Duodenal mucosa (tissue), 2 donors: ENCODE data around the gene MYO16.

Source experiments
- H3K27ac ChIP-seq: one replicate; pipeline ENCODE4 v1.7.0; 2013; ENCODE audit warnings: low read depth, low read length
- H3K27me3 ChIP-seq, 2 donors: one replicate each; pipeline ENCODE4 v1.7.0; 2013; ENCODE audit warnings: low read length in 2 of 2, control low read depth in 1 of 2; ENCODE audit not compliant: insufficient read depth in 2 of 2, control insufficient read depth in 1 of 2
- H3K36me3 ChIP-seq, 2 donors: one replicate each; pipeline ENCODE4 v1.7.0; 2013; ENCODE audit warnings: low read length in 2 of 2, control low read depth in 1 of 2; ENCODE audit not compliant: insufficient read depth in 2 of 2, control insufficient read depth in 1 of 2
- H3K4me1 ChIP-seq, 2 donors: one replicate each; pipeline ENCODE4 v1.7.0; 2013; ENCODE audit warnings: low read length in 2 of 2, control low read depth in 1 of 2; ENCODE audit not compliant: insufficient read depth in 2 of 2, control insufficient read depth in 1 of 2
- H3K4me3 ChIP-seq, 2 donors: one replicate each; pipeline ENCODE4 v1.7.0; 2013; ENCODE audit warnings: low read length in 2 of 2, low read depth in 1 of 2
- H3K9ac ChIP-seq, 2 donors: one replicate each; pipeline ENCODE4 v1.7.0; 2013; ENCODE audit warnings: low read length in 2 of 2, low read depth in 1 of 2
- H3K9me3 ChIP-seq, 2 donors: one replicate each; pipeline ENCODE4 v1.7.0; 2013; ENCODE audit warnings: low read length in 2 of 2, control low read depth in 1 of 2; ENCODE audit not compliant: control insufficient read depth in 1 of 2

Gene MYO16

GRCh38 chr13:109163037-109163379, 533.6 kb downstream of the MYO16 start:
- no peaks in the 10 kb centered on the region for H3K9me3 ChIP-seq
- no peaks in the 10 kb centered on the region for H3K27me3 ChIP-seq
- H3K4me3 ChIP-seq = no peak overlapping the region
- H3K27ac ChIP-seq = no peak overlapping the region
- H3K36me3 ChIP-seq = no peaks in the 10 kb centered on the region
- H3K4me1 ChIP-seq = no peaks in the 10 kb centered on the region
- no peak overlapping the region for H3K9ac ChIP-seq

- Histone ChIP-seq H3K4me3 (no peak overlapping the region), H3K27me3 (no peaks in the 10 kb centered on the region), H3K36me3 (no peaks in the 10 kb centered on the region), H3K4me1 (no peaks in the 10 kb centered on the region), H3K9me3 (no peaks in the 10 kb centered on the region), H3K9ac (no peak overlapping the region), H3K27ac (no peak overlapping the region)
Observed at GRCh38 chr13:109165417-109165904, 536.0 kb downstream of the MYO16 start.

GRCh38 chr13:109166804-109167203, 537.4 kb downstream of the MYO16 start:
- no peak overlapping the region for H3K9ac ChIP-seq
- no peaks in the 10 kb centered on the region for H3K27me3 ChIP-seq
- no peak overlapping the region for H3K27ac ChIP-seq
- no peak overlapping the region for H3K4me3 ChIP-seq
- no peaks in the 10 kb centered on the region for H3K9me3 ChIP-seq
- H3K4me1 ChIP-seq = no peaks in the 10 kb centered on the region
- H3K36me3 ChIP-seq = no peaks in the 10 kb centered on the region

DNA sequence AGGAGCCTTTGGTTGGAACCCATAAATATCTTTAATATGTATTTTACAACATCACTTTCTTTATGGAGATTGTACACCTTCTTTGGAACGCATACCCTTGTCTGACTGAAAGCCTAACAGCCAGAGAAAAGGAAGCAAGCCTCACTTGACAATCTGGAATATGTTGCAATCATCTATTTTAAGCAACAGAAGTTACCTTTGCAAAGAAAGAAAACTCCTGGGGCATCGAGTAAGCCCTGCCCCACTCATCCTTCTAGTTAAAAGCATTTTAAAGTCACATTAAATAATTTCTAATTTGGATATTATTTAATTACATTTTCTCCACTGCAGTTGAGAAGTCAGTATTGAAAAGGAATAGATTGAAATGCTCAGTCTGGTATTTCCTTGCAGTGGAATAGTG, 542.7 kb downstream of the MYO16 start:
- Histone ChIP-seq H3K9ac (no peak overlapping the region), H3K9me3 (no peaks in the 10 kb centered on the region), H3K4me3 (no peak overlapping the region), H3K27me3 (no peaks in the 10 kb centered on the region), H3K4me1 (no peaks in the 10 kb centered on the region), H3K36me3 (no peaks in the 10 kb centered on the region), H3K27ac (no peak overlapping the region)

- Histone ChIP-seq H3K9ac (no peak overlapping the region), H3K9me3 (no peaks in the 10 kb centered on the region), H3K36me3 (no peaks in the 10 kb centered on the region), H3K4me3 (no peak overlapping the region), H3K4me1 (no peaks in the 10 kb centered on the region), H3K27ac (no peak overlapping the region), H3K27me3 (no peaks in the 10 kb centered on the region)
Observed at GRCh38 chr13:109175666-109176065, 546.3 kb downstream of the MYO16 start.

GRCh38 chr13:109180905-109181425, 551.6 kb downstream of the MYO16 start:
- Histone ChIP-seq H3K9ac (no peak overlapping the region), H3K4me1 (no peaks in the 10 kb centered on the region), H3K36me3 (no peaks in the 10 kb centered on the region), H3K4me3 (no peak overlapping the region), H3K27ac (no peak overlapping the region), H3K9me3 (no peaks in the 10 kb centered on the region), H3K27me3 (no peaks in the 10 kb centered on the region)

DNA sequence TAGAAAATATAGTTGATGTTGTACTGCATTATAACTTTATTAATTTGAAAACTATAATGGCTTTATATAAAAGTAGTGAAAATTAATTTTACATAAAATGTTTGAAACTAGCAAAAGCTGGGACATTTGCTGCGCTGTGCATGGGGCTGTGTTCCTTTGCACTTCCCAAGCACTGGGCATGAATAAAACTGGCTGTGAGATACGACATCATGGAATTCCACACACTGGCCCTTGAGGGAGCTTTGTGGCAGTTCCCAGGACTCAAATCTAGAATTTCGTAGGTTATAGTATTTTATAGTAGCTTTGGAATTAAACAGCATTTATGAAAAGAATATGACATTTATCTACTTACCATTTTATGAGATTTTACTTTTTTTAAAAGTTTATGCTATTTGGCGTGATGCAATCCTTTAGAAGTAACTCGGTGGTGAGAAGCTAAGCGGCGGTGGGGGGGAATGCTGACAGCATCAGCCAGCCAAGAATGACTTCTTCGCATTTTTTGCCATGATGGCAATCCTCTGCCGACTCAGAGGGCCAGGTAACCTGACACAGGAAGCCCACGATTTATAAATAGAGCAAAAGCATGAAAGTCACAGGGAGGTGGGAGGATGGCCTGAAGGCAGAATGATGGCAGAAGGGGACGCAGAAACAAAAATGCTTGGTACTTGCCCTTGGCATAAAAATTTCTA, 553.5 kb downstream of the MYO16 start:
- no peak overlapping the region for H3K9ac ChIP-seq
- H3K4me3 ChIP-seq = no peak overlapping the region
- no peaks in the 10 kb centered on the region for H3K9me3 ChIP-seq
- no peaks in the 10 kb centered on the region for H3K4me1 ChIP-seq
- no peak overlapping the region for H3K27ac ChIP-seq
- no peaks in the 10 kb centered on the region for H3K36me3 ChIP-seq
- H3K27me3 ChIP-seq = no peaks in the 10 kb centered on the region

GRCh38 chr13:109191413-109191812, 562.0 kb downstream of the MYO16 start:
- H3K27me3 ChIP-seq = no peaks in the 10 kb centered on the region
- no peaks in the 10 kb centered on the region for H3K4me1 ChIP-seq
- H3K27ac ChIP-seq = no peak overlapping the region
- H3K9me3 ChIP-seq = no peaks in the 10 kb centered on the region
- no peak overlapping the region for H3K9ac ChIP-seq
- no peak overlapping the region for H3K4me3 ChIP-seq
- H3K36me3 ChIP-seq = no peaks in the 10 kb centered on the region

GRCh38 chr13:109192306-109192705, 562.9 kb downstream of the MYO16 start:
- Histone ChIP-seq H3K9me3 (no peaks in the 10 kb centered on the region), H3K9ac (no peak overlapping the region), H3K36me3 (no peaks in the 10 kb centered on the region), H3K4me3 (no peak overlapping the region), H3K27ac (no peak overlapping the region), H3K4me1 (no peaks in the 10 kb centered on the region), H3K27me3 (no peaks in the 10 kb centered on the region)

GRCh38 chr13:109196948-109197347, 567.5 kb downstream of the MYO16 start:
- Histone ChIP-seq H3K36me3 (no peaks in the 10 kb centered on the region), H3K27me3 (no peaks in the 10 kb centered on the region), H3K4me3 (no peak overlapping the region), H3K9ac (no peak overlapping the region), H3K27ac (no peak overlapping the region), H3K4me1 (no peaks in the 10 kb centered on the region), H3K9me3 (no peaks in the 10 kb centered on the region)
